ENCODE results near the gene FAM237A.

Gene FAM237A

GRCh38 chr2:206642075-206643025 is at the start of gene FAM237A:
Gene FAM237A, plus strand, starts transcription at chr2:206642487. Its CDS starts 1,750 bp downstream, at chr2:206644237.
- in situ Hi-C loops (cut with MboI; ENCODE audit: low sequenced_read_pairs): no loop called here

GRCh38 chr2:206597717-206598218 is 44.5 kb upstream of the FAM237A start:
- in situ Hi-C loops (cut with MboI; ENCODE audit: low sequenced_read_pairs): no loop called here

- in situ Hi-C loops (cut with MboI; ENCODE audit: low sequenced_read_pairs): no loop called here
Measured at GRCh38 chr2:206603243-206603642, 39.0 kb upstream of the FAM237A start.

GRCh38 chr2:206610451-206610850 is 31.8 kb upstream of the FAM237A start:
- in situ Hi-C loops (cut with MboI; ENCODE audit: low sequenced_read_pairs): no loop called here

GRCh38 chr2:206611191-206611590 is 31.1 kb upstream of the FAM237A start:
- in situ Hi-C loops (cut with MboI; ENCODE audit: low sequenced_read_pairs): no loop called here

- in situ Hi-C loops (cut with MboI; ENCODE audit: low sequenced_read_pairs): no loop called here
Measured at GRCh38 chr2:206611736-206612135, 30.6 kb upstream of the FAM237A start.

- in situ Hi-C loops (cut with MboI; ENCODE audit: low sequenced_read_pairs): no loop called here
Measured at GRCh38 chr2:206614811-206615210, 27.5 kb upstream of the FAM237A start.

GRCh38 chr2:206615417-206616089 is 26.7 kb upstream of the FAM237A start:
- in situ Hi-C loops (cut with MboI; ENCODE audit: low sequenced_read_pairs): no loop called here

- in situ Hi-C loops (cut with MboI; ENCODE audit: low sequenced_read_pairs): no loop called here
Measured at GRCh38 chr2:206616151-206616550, 26.1 kb upstream of the FAM237A start.

DNA sequence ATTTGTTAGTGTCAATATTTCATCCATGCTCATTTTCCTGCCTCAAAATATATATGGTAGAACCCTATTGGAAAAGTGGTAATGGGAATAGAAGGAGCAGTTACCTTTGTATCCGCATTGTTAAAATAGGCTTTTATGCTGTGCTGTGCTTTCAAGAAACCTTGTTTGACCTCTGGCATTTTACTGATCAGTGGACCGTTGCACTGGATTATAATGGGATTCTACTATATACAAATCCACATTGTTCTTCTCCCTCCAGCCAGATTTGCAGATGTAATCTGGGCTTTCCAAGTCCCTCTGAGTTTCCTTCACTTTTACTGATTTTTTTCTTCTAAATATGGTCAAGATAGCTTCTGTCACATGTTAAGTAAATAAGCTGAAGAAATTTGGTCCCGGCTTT is 23.3 kb upstream of the FAM237A start:
- in situ Hi-C loops (cut with MboI; ENCODE audit: low sequenced_read_pairs): no loop called here

- in situ Hi-C loops (cut with MboI; ENCODE audit: low sequenced_read_pairs): no loop called here
Measured at GRCh38 chr2:206626108-206626507, 16.2 kb upstream of the FAM237A start.

DNA sequence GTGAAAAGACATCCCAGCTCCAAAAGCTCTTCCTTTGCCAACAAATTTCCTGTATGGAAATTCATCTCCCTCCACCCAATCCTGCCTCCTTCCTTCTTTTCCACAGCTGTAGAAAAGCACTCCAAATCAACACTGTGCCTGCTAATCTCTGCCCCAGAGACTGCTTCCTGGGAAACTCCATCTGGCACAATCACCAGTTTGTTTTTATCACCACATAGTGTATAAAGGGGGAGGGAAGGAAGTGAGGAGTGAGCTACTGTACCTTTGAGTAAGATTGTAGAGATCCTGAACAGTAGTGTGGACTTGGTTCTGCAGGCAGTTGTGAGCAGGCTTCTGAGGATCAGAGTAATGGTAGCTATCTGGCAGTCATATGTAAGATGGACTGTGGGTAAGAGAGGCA is 14.7 kb upstream of the FAM237A start:
- in situ Hi-C loops (cut with MboI; ENCODE audit: low sequenced_read_pairs): no loop called here

GRCh38 chr2:206631340-206631739 is 10.9 kb upstream of the FAM237A start:
- in situ Hi-C loops (cut with MboI; ENCODE audit: low sequenced_read_pairs): no loop called here

- in situ Hi-C loops (cut with MboI; ENCODE audit: low sequenced_read_pairs): no loop called here
Measured at GRCh38 chr2:206635015-206635414, 7.3 kb upstream of the FAM237A start.

GRCh38 chr2:206639636-206640035 is 2.7 kb upstream of the FAM237A start:
- in situ Hi-C loops (cut with MboI; ENCODE audit: low sequenced_read_pairs): no loop called here

- in situ Hi-C loops (cut with MboI; ENCODE audit: low sequenced_read_pairs): no loop called here
Measured at GRCh38 chr2:206641226-206641625, 1.1 kb upstream of the FAM237A start.

- in situ Hi-C loops (cut with MboI; ENCODE audit: low sequenced_read_pairs): no loop called here
Measured at GRCh38 chr2:206647985-206648384, 5.7 kb downstream of the FAM237A start.

DNA sequence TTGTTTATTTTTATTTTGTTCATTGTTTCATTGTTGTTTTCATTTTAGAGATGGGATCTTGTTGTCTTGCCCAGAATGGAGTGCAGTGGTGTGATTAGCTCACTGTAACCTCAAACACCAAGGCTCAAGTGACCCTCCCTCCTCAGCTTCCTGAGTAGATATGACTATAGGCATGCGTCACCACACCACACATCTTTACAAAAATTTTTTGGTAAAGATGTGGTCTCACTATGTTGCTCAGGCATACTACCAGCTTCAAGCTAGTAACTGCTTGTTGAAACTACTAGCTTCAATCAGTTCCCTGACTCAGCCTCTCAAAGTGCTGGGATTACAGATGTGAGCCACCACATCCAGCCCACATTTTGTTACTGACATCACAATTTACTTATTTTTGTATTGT is 14.8 kb downstream of the FAM237A start:
- in situ Hi-C loops (cut with MboI; ENCODE audit: low sequenced_read_pairs): no loop called here

GRCh38 chr2:206665251-206665650 is 23.0 kb downstream of the FAM237A start:
- in situ Hi-C loops (cut with MboI; ENCODE audit: low sequenced_read_pairs): no loop called here

- in situ Hi-C loops (cut with MboI; ENCODE audit: low sequenced_read_pairs): no loop called here
Measured at GRCh38 chr2:206670531-206671319, 28.4 kb downstream of the FAM237A start.

- in situ Hi-C loops (cut with MboI; ENCODE audit: low sequenced_read_pairs): no loop called here
Measured at GRCh38 chr2:206683546-206683945, 41.3 kb downstream of the FAM237A start.

All from HL-60/S4 treated with phorbol 12-myristate 13-acetate at 8.2 ng/mL for 4 days and 3 days (cell line).